GM12878 (cell line): ENCODE data around the gene CCL4L2. TPM values are rescaled to one million over a fixed set of nuclear protein-coding genes. Genes with fewer than 3 reads are reported as not detected.

Source experiments
- ATAC-seq: fragments of 200-7000 bp; cut with Tn5 transposase; 3 replicates; pipeline ENCODE4 v1.9.1; 2020; ENCODE audit warnings: mild to moderate bottlenecking, moderate library complexity
- BruUV-seq: library from RNA; stranded (reverse); fragments of 400-500 nt; replicated peaks from 2 replicates; lab custom pipeline; 2021; lab: Mats Ljungman, UMichigan
- CTCF ChIA-PET: fragments of 300-600 bp; sonication (Branson Sonifier 250); formaldehyde crosslinking; extraction: SDS; loops from one replicate; lab custom pipeline; 2021; ENCODE audit warnings: inconsistent platforms; lab: Yijun Ruan, JAX
- POLR2A ChIA-PET: fragments of 350-600 bp; formaldehyde crosslinking; extraction: SDS; loops from one replicate; lab custom pipeline; 2021; ENCODE audit warnings: inconsistent platforms; lab: Charles Lee
- RAD21 ChIA-PET: fragments of 300-600 bp; sonication (Branson Sonifier 250); formaldehyde crosslinking; loops from one replicate; lab custom pipeline; 2023; ENCODE audit warnings: antibody characterized with exemption; ENCODE audit not compliant: unreplicated experiment; lab: Charles Lee
- SMC1A ChIA-PET: fragments of 300-600 bp; sonication (Branson Sonifier 250); formaldehyde crosslinking; loops from one replicate; lab custom pipeline; 2023; ENCODE audit not compliant: unreplicated experiment, uncharacterized antibody; lab: Charles Lee
- DNase-seq: peaks from one replicate; pipeline ENCODE4 v3.0.0-alpha.2; 2011; ENCODE audit warnings: low read depth, low spot score
- FAIRE-seq: peaks from 3 replicates; lab custom pipeline; 2011; peaks lifted over from hg19 to GRCh38; lab: Jason Lieb, UNC
- H2AFZ ChIP-seq: 2 replicates; pipeline ENCODE4 v1.6.0; 2011; ENCODE audit warnings: low read depth, low read length, control low read depth; ENCODE audit not compliant: control insufficient read depth
- H3K27ac ChIP-seq: 2 replicates; pipeline ENCODE4 v1.5.1; 2011; ENCODE audit warnings: control low read depth; ENCODE audit not compliant: control insufficient read depth, insufficient read depth
- H3K27me3 ChIP-seq, 2 experiments: replicated peaks in 1 of 2; 2 replicates each; pipeline versions ENCODE4 v1.6.0 to v1.6.1; 2011; ENCODE audit warnings: low read length in 1 of 2; ENCODE audit not compliant: control insufficient read depth in 2 of 2, insufficient read depth in 2 of 2
- H3K36me3 ChIP-seq, 2 experiments: 2 replicates each; pipeline ENCODE4 v1.5.1; 2011; ENCODE audit warnings: low read length in 1 of 2; ENCODE audit not compliant: control insufficient read depth in 2 of 2, insufficient read depth in 2 of 2
- H3K4me1 ChIP-seq: 2 replicates; pipeline ENCODE4 v1.6.1; 2011; ENCODE audit warnings: mild to moderate bottlenecking, low read length, moderate library complexity, mixed read lengths; ENCODE audit not compliant: control insufficient read depth, insufficient read depth
- H3K4me2 ChIP-seq: 2 replicates; pipeline ENCODE4 v1.6.0; 2011; ENCODE audit warnings: control low read depth; ENCODE audit not compliant: control insufficient read depth, insufficient read depth
- H3K4me3 ChIP-seq: fragments of 200-600 bp; sonication (generic); 2 replicates; pipeline ENCODE4 v1.5.1; 2016
- H3K79me2 ChIP-seq: 2 replicates; pipeline ENCODE4 v1.6.0; 2011; ENCODE audit warnings: low read length; ENCODE audit not compliant: control insufficient read depth, insufficient read depth
- H3K9ac ChIP-seq: 2 replicates; pipeline ENCODE4 v1.8.0; 2011; ENCODE audit warnings: low read length, control low read depth, mixed read lengths; ENCODE audit not compliant: control insufficient read depth, insufficient read depth
- H3K9me3 ChIP-seq: replicated peaks from 3 replicates; pipeline ENCODE4 v1.5.1; 2011; ENCODE audit warnings: mild to moderate bottlenecking, low read length; ENCODE audit not compliant: control insufficient read depth, insufficient read depth
- H4K20me1 ChIP-seq: 2 replicates; pipeline ENCODE4 v1.6.0; 2011; ENCODE audit not compliant: control insufficient read depth, insufficient read depth
- CEBPB ChIP-seq, 2 experiments: fragments of 150-350 bp in 1 of 2; IDR thresholded peaks; 2 replicates each; pipeline ENCODE4 v1.6.1; 2012 to 2014; ENCODE audit warnings: low read depth in 2 of 2, low read length in 2 of 2, borderline replicate concordance in 1 of 2, inconsistent platforms in 1 of 2
- EP300 ChIP-seq, 2 experiments: fragments of 150-350 bp in 1 of 2; IDR thresholded peaks; 2 replicates each; pipeline ENCODE4 v1.6.1; 2011 to 2012; ENCODE audit warnings: low read depth in 2 of 2, low read length in 2 of 2, borderline replicate concordance in 1 of 2, improper control_type of control experiment in 1 of 2, inconsistent platforms in 1 of 2; ENCODE audit not compliant: control insufficient read depth in 1 of 2
- ETV6 ChIP-seq, 2 experiments: fragments of 450-650 bp in 1 of 2; IDR thresholded peaks in 1 of 2; conservative IDR thresholded peaks in 1 of 2; 2 replicates each; pipeline ENCODE4 v1.6.1; 2014; ENCODE audit warnings: antibody characterized with exemption in 1 of 2, borderline replicate concordance in 1 of 2, low read depth in 1 of 2, mild to moderate bottlenecking in 1 of 2, moderate library complexity in 1 of 2
- EZH2 ChIP-seq: IDR thresholded peaks from 2 replicates; pipeline ENCODE4 v1.6.1; 2012; ENCODE audit warnings: low read depth, mild to moderate bottlenecking, control low read depth, inconsistent platforms, low read length, borderline replicate concordance; ENCODE audit not compliant: control insufficient read depth
- POLR2A ChIP-seq: IDR thresholded peaks from 2 replicates; pipeline ENCODE4 v1.6.1; 2011; ENCODE audit warnings: low read depth, mild to moderate bottlenecking, low read length
- SPI1 ChIP-seq: IDR thresholded peaks from 2 replicates; pipeline ENCODE4 v1.6.1; 2011; ENCODE audit warnings: low read depth, mild to moderate bottlenecking, low read length, moderate library complexity, borderline replicate concordance; ENCODE audit not compliant: insufficient read depth
- ZBED1 ChIP-seq: IDR thresholded peaks from 2 replicates; pipeline ENCODE4 v1.6.1; 2016; ENCODE audit warnings: borderline replicate concordance
- WGBS: methylation state at CpG from one replicate; pipeline ENCODE4 v1.1.6; 2016; ENCODE audit warnings: low lambda C conversion rate; ENCODE audit not compliant: insufficient replicate concordance, insufficient coverage; ENCODE audit errors: missing lambda C conversion rate; 5-methylcytosine and 5-hydroxymethylcytosine counted together
- in situ Hi-C: fragments of 300-500 bp; cut with MboI; formaldehyde crosslinking; loops from 9 replicates; pipeline ENCODE4 v1.14.3; 2018; ENCODE audit warnings: mixed read lengths
- intact Hi-C: fragments of 100-400 bp; cut with micrococcal nuclease; formaldehyde crosslinking; loops from one replicate; pipeline ENCODE4 v1.14.2; 2022; ENCODE audit not compliant: unreplicated experiment
- polyA plus RNA-seq, 11 experiments: library from polyadenylated mRNA; depleted of rRNA in 4 of 11; unstranded in 6 of 11; stranded (reverse) in 5 of 11; fragments of >200 nt; fragmentation: Nextera tagmentation in 4 of 11; fragmentation: Illumina TruSeq in 1 of 11; extraction: Ambion mirVana in 4 of 11; extraction: Trizol in 1 of 11; gene quantifications; 1 replicate in 1 of 11; 2 replicates in 10 of 11; pipeline versions ENCODE4 v1.2.1 to v1.2.3, GENCODE V29; 2011 to 2016; ENCODE audit warnings: inconsistent platforms in 2 of 11, missing spikeins in 2 of 11, low read depth in 1 of 11
- total RNA-seq, 4 experiments: library from RNA; depleted of rRNA in 3 of 4; stranded (reverse); fragments of >200 nt in 3 of 4; fragmentation: Illumina TruSeq in 1 of 4; extraction: Trizol in 1 of 4; gene quantifications; 2 replicates each; pipeline versions ENCODE4 v1.2.1 to v1.2.3, GENCODE V29; 2013 to 2021
- TF ChIP-seq, protein P1 (sequence below): IDR thresholded peaks from 2 replicates; pipeline ENCODE4 v1.6.1; 2012; ENCODE audit warnings: low read length, inconsistent platforms
- TF ChIP-seq, protein P2 (sequence below): fragments of 450-650 bp; IDR thresholded peaks from 2 replicates; pipeline ENCODE4 v1.6.1; 2017; ENCODE audit warnings: mild to moderate bottlenecking, moderate library complexity
- TF ChIP-seq, protein P3 (sequence below): fragments of 450-650 bp; IDR thresholded peaks from 2 replicates; pipeline ENCODE4 v1.6.1; 2017; ENCODE audit warnings: mild to moderate bottlenecking, moderate library complexity
- TF ChIP-seq, protein P4 (sequence below): IDR thresholded peaks from 2 replicates; pipeline ENCODE4 v1.6.1; 2011; ENCODE audit warnings: mild to moderate bottlenecking, low read depth, low read length, moderate library complexity; ENCODE audit not compliant: insufficient replicate concordance

The CCL4L2 gene
- total and polyA plus RNA-seq, 10 of the 15 experiments (the other 5 are each of a cell fraction or from before 2014, with no cell fraction given) = 2.3 to 275 (median 14.5) TPM

DNA sequence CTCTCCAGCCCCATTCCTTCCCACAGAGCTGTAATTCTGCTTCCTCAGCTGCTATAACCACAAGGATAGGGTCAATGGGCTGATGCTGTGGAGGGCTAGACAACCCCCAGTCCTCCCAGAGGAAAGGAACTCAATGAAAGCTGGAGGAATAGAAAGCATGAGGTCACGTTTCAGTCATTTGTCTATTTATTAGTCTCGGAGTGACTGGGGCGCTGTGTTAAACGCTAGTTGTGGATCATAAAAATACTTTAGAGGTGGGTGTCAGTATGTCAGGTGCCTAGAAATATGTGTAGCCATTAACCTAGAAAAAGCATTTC is 13.5 kb upstream of the CCL4L2 start:
- no TSS peak for BruUV-seq
- in situ Hi-C loops (loop anchor here (5.0 kb wide), 1 partner anchor 110 kb away; no protein-coding TSS in a partner anchor), intact Hi-C loops (no loop called here)
- Histone ChIP-seq H4K20me1 (no peaks in the 10 kb centered on the region), H3K27me3 (no peaks in the 10 kb centered on the region), H2AFZ (no peak overlapping the region), H3K4me3 (no peak overlapping the region), H3K9me3 (no peaks in the 10 kb centered on the region), H3K9ac (no peak overlapping the region; the same call in 1 of the 2 replicates), H3K36me3 (no peaks in the 10 kb centered on the region), H3K27ac (peak overlapping the region; percentile 71), H3K4me1 (peaks cover 29% of the 10 kb centered on the region), H3K79me2 (no peaks in the 10 kb centered on the region), H3K4me2 (peak overlapping the region; percentile 21; the same call in 1 of the 2 replicates)
- CTCF ChIA-PET = interaction anchor here (0.8 kb wide), 1 partner anchor 9 kb away, joined by 4 read pairs; no protein-coding TSS in a partner anchor
- SMC1A ChIA-PET = interaction anchor here (0.6 to 1.6 kb wide), 4 partner anchors 9 to 108 kb away, joined by 3 to 6 read pairs (median 4); no protein-coding TSS in a partner anchor
- POLR2A ChIA-PET = interaction anchor here (1.0 to 1.6 kb wide), 2 partner anchors 13 to 87 kb away, joined by 5 read pairs; partner anchors contain the start of gene CCL4L2
- 0% methylated on average over 4 of the region's 4 CpGs for WGBS
- DNase-seq (no peak), ATAC-seq (peak; percentile 36), FAIRE-seq (no peak)
- RAD21 ChIA-PET = interaction anchor here (1.3 to 1.5 kb wide), 2 partner anchors 8 to 64 kb away, joined by 4 to 6 read pairs; no protein-coding TSS in a partner anchor
- no peak for TF ChIP-seq POLR2A
- TF ChIP-seq, protein P1, sequence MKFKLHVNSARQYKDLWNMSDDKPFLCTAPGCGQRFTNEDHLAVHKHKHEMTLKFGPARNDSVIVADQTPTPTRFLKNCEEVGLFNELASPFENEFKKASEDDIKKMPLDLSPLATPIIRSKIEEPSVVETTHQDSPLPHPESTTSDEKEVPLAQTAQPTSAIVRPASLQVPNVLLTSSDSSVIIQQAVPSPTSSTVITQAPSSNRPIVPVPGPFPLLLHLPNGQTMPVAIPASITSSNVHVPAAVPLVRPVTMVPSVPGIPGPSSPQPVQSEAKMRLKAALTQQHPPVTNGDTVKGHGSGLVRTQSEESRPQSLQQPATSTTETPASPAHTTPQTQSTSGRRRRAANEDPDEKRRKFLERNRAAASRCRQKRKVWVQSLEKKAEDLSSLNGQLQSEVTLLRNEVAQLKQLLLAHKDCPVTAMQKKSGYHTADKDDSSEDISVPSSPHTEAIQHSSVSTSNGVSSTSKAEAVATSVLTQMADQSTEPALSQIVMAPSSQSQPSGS = 0 out of 2 replicates have a peak, but pooled peaks have one; percentile 28
- TF ChIP-seq, protein P2, sequence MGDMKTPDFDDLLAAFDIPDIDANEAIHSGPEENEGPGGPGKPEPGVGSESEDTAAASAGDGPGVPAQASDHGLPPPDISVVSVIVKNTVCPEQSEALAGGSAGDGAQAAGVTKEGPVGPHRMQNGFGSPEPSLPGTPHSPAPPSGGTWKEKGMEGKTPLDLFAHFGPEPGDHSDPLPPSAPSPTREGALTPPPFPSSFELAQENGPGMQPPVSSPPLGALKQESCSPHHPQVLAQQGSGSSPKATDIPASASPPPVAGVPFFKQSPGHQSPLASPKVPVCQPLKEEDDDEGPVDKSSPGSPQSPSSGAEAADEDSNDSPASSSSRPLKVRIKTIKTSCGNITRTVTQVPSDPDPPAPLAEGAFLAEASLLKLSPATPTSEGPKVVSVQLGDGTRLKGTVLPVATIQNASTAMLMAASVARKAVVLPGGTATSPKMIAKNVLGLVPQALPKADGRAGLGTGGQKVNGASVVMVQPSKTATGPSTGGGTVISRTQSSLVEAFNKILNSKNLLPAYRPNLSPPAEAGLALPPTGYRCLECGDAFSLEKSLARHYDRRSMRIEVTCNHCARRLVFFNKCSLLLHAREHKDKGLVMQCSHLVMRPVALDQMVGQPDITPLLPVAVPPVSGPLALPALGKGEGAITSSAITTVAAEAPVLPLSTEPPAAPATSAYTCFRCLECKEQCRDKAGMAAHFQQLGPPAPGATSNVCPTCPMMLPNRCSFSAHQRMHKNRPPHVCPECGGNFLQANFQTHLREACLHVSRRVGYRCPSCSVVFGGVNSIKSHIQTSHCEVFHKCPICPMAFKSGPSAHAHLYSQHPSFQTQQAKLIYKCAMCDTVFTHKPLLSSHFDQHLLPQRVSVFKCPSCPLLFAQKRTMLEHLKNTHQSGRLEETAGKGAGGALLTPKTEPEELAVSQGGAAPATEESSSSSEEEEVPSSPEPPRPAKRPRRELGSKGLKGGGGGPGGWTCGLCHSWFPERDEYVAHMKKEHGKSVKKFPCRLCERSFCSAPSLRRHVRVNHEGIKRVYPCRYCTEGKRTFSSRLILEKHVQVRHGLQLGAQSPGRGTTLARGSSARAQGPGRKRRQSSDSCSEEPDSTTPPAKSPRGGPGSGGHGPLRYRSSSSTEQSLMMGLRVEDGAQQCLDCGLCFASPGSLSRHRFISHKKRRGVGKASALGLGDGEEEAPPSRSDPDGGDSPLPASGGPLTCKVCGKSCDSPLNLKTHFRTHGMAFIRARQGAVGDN = no peak
- TF ChIP-seq ETV6 (conservative IDR thresholded peaks at IDR 0.05 in 1 of 2, IDR thresholded peaks at IDR 0.05 in 1 of 2; ENCODE audit: borderline replicate concordance in 1 of 2, low read depth in 1 of 2) = peak in 1 of 2 experiments; percentile 39; a peak in 1 of 4 replicates
- TF ChIP-seq SPI1 = no peak
- 0 out of 4 replicates have a peak, but pooled peaks of 1 of the 2 experiments have one; percentile 15 for TF ChIP-seq EP300 (IDR thresholded peaks at IDR 0.05; ENCODE audit: borderline replicate concordance in 1 of 2, control insufficient read depth in 1 of 2, low read depth in 2 of 2, low read length in 2 of 2)
- no peak for TF ChIP-seq EZH2
- no peak for TF ChIP-seq CEBPB (IDR thresholded peaks at IDR 0.05; ENCODE audit: borderline replicate concordance in 1 of 2, low read depth in 2 of 2, low read length in 2 of 2)
- TF ChIP-seq, protein P3, sequence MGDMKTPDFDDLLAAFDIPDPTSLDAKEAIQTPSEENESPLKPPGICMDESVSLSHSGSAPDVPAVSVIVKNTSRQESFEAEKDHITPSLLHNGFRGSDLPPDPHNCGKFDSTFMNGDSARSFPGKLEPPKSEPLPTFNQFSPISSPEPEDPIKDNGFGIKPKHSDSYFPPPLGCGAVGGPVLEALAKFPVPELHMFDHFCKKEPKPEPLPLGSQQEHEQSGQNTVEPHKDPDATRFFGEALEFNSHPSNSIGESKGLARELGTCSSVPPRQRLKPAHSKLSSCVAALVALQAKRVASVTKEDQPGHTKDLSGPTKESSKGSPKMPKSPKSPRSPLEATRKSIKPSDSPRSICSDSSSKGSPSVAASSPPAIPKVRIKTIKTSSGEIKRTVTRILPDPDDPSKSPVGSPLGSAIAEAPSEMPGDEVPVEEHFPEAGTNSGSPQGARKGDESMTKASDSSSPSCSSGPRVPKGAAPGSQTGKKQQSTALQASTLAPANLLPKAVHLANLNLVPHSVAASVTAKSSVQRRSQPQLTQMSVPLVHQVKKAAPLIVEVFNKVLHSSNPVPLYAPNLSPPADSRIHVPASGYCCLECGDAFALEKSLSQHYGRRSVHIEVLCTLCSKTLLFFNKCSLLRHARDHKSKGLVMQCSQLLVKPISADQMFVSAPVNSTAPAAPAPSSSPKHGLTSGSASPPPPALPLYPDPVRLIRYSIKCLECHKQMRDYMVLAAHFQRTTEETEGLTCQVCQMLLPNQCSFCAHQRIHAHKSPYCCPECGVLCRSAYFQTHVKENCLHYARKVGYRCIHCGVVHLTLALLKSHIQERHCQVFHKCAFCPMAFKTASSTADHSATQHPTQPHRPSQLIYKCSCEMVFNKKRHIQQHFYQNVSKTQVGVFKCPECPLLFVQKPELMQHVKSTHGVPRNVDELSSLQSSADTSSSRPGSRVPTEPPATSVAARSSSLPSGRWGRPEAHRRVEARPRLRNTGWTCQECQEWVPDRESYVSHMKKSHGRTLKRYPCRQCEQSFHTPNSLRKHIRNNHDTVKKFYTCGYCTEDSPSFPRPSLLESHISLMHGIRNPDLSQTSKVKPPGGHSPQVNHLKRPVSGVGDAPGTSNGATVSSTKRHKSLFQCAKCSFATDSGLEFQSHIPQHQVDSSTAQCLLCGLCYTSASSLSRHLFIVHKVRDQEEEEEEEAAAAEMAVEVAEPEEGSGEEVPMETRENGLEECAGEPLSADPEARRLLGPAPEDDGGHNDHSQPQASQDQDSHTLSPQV = no peak
- TF ChIP-seq, protein P4, sequence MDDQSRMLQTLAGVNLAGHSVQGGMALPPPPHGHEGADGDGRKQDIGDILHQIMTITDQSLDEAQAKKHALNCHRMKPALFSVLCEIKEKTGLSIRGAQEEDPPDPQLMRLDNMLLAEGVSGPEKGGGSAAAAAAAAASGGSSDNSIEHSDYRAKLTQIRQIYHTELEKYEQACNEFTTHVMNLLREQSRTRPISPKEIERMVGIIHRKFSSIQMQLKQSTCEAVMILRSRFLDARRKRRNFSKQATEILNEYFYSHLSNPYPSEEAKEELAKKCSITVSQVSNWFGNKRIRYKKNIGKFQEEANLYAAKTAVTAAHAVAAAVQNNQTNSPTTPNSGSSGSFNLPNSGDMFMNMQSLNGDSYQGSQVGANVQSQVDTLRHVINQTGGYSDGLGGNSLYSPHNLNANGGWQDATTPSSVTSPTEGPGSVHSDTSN = no peak
- TF ChIP-seq ZBED1 = no peak
